Stomach (tissue), 4 donors: ENCODE measurements around the gene HIPK4.

Experiments
- CTCF ChIP-seq, 7 experiments: fragments of 450-650 bp in 4 of 7; fragments of 200-600 bp in 3 of 7; sonication (generic) in 3 of 7; IDR thresholded peaks; one replicate each; pipeline ENCODE4 v1.5.1; 2016 to 2019; ENCODE audit warnings: antibody characterized with exemption in 7 of 7, control low read depth in 2 of 7, mild to moderate bottlenecking in 1 of 7
- EP300 ChIP-seq: sonication (generic); formaldehyde crosslinking; IDR thresholded peaks from one replicate; pipeline ENCODE4 v1.6.1; 2017; ENCODE audit warnings: antibody characterized with exemption
- POLR2A ChIP-seq, 4 donors: fragments of 450-650 bp; IDR thresholded peaks; one replicate each; pipeline ENCODE4 v1.6.1; 2016; ENCODE audit warnings: antibody characterized with exemption in 4 of 4, control low read depth in 2 of 4, mild to moderate bottlenecking in 1 of 4, moderate library complexity in 1 of 4

DNA sequence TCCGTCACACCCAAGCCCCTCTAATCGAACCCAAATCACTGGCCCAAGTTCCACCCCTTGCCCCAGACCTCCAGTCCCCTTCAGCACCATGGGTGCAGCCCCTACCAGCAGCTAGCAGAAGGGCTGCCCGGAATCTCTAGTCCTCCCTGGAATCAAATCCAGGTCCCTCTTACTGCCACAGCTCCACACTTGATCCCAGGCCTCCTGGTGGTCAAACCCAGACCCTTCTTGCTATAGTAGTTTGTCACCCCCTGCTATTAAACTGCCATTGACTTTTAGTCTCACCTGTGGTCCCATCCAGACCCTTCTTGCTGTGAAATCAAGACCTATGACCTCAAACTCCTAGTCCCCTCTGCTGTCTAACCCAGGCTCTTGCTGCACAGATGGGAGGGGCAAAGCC is 8.7 kb downstream of the HIPK4 start:
- TF ChIP-seq EP300 (no peak), POLR2A (IDR thresholded peaks at IDR 0.05) (no peak), CTCF (IDR thresholded peaks at IDR 0.05) (no peak)
